SIG-M5 (cell line): ENCODE measurements around the gene TMIGD3.
A peak's percentile ranks its signal among the peaks of the same experiment; 100 is the strongest.

Source experiments
- DNase-seq: peaks from one replicate; lab custom pipeline; 2025; lab: John Stamatoyannopoulos, UW

The TMIGD3 gene

GRCh38 chr1:111507411-111508201 lies 4.2 kb upstream of the TMIGD3 start:
- DNase-seq = peak; percentile 92

- DNase-seq = no peak
These were observed 3.1 kb upstream of the TMIGD3 start for GRCh38 chr1:111506561-111506960.

DNA sequence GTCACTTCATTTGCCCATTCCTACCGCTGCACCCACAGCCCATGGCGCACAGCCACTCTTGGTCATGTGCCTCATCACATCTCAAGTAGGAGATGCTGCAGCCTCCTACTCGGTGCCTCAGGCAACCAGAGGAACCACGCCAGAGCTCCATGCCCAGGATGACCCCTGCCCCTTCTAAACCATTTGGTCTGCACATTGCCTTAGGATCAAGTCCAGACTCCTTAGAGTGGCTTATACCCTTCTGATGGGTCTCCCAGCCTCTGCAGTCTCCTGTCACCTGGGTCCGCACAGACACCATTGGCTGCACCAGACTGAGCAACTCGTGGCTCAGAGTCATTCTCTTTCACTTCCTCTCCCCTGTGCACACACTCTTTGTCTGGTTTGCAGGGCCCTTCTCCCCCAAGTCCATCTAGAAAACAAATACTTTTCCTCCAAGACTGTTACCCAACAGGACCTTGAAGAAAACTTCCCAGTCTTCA lies 2.2 kb upstream of the TMIGD3 start:
- DNase-seq = peak; percentile 21

DNA sequence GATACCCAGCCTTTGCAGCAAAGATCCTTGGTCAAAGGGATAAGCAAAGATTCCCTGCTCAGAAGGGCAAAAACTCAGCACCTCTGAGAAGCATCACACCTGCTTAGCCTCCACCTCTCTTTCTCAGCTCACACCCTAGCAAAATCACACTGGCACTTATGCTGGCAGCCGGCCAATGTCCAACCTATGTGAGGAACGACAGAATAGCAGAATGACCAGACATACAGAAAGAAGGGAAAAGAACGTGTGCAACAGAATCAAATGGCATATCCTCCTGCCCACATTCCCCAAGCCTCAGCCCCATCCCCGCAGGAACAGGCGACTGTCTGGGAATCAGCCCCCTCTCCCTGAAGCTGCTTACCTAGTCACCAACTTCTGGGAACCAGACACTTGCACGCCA lies 664 bp upstream of the TMIGD3 start:
- no peak for DNase-seq

GRCh38 chr1:111501645-111502044 lies 1.8 kb downstream of the TMIGD3 start:
- no peak for DNase-seq

- no peak for DNase-seq
These were observed 4.2 kb downstream of the TMIGD3 start for GRCh38 chr1:111499026-111499785.

GRCh38 chr1:111497592-111497991 lies 5.8 kb downstream of the TMIGD3 start:
- no peak for DNase-seq

DNA sequence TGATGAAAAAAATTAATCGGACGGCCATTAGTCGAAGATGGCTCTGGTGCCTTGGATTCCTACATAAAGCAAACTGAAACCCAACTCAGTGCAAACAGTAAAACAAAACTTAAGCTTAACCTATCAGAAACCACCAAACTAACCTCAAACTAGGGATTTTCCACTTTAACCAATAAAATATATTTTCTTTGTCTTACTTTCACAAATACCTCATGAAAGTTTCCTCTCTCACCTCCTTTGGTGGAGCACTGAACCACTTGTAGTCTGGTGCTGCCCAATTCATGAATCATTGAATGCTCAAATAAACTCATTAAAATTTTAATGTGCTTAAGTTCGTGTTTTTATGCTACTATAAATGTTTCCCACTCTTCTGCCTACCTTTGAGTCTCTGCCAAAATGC lies 7.0 kb downstream of the TMIGD3 start:
- DNase-seq = no peak

GRCh38 chr1:111491070-111491469 lies 12.4 kb downstream of the TMIGD3 start:
- no peak for DNase-seq

GRCh38 chr1:111490220-111490619 lies 13.2 kb downstream of the TMIGD3 start:
- no peak for DNase-seq

GRCh38 chr1:111489604-111490003 lies 13.8 kb downstream of the TMIGD3 start:
- DNase-seq = no peak

- DNase-seq = no peak
These were observed 14.8 kb downstream of the TMIGD3 start for GRCh38 chr1:111488669-111489068.

DNA sequence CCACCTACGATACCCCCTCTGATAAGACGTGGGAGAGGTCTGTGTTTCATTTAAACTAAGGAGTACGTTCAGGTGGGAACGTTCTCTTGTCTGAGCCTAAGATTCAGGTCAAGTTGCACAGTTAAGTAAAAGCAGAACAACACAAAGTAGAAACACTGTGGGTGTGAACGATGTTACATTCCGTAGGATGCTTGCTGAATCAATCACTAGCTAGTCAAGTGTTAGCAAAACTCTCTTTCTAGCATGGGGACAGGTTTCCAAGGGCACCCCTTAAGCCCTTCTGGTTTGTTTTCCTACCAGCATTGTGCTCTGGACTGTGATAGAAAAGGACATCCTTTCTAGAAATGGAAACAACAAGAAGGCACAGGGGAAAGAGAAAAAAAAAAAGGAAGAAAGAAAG lies 16.3 kb downstream of the TMIGD3 start:
- no peak for DNase-seq

DNA sequence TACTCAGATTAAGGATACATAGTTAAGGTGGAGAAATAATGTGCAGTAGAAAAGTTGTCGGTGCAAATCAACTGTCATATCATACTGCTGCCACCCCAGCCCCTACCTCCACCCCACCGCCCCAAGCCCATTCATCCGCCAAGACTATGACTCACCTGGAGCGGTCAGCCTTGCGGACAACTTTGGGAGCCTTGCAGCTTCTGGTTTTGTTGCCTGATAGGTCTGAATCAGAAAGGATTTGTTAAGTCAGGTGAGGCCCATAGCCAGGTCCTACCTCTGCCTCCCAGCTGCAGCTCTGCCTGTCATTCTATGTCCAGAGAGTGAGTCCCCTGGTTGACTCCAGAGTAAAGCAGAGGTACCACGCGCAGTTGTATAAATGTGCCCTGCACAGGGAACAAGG lies 17.0 kb downstream of the TMIGD3 start:
- DNase-seq = no peak

DNA sequence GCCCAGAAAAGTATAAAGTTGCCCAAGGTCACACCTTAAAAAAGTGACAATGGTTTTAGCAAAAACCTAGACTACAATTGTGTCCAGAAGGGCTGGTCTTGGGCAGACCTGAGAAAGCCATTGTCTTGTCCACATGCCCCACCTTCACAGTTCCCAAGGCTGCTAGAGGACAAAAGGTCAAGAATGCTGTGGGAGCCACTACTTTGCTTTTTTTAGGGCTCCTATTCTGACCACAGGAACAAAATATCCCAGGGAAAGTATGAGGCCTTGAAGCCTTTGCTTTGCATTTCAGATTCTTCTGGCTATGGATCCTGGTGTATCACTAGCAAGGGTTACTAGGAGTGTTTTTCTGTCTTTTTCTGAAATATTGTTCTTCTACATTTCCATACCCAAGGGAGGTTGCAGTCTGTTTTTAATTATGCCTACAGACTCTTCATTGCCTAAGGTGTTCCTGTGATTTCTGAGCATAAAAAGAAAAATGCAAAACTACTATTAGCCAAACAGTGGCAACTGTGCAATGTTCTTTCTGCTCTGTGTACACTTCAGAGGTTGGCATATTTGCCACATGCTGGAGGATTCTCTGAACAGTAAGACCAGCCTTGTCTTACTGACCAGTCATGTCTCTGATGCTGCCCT lies 18.9 kb downstream of the TMIGD3 start:
- no peak for DNase-seq

- DNase-seq = no peak
These were observed 19.6 kb downstream of the TMIGD3 start for GRCh38 chr1:111483876-111484275.

DNA sequence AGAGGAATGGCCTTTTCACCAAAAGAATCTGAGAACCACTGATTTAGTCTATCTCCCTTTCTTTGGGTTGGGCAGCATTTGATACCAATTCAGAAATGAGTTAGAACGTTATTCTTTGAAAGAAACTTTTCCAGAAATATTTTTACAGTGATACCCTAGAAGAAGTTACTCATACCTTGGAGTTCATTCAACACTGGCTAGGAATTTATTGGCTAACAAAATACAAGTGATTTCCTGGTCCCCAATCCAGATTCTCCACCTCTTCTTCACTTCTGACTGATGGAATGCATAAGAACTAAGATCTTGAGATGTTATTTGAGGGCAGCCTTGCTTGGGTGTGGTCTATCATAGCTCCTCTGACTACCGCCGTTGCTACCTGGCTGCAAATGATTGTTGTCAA lies 20.3 kb downstream of the TMIGD3 start:
- no peak for DNase-seq

DNA sequence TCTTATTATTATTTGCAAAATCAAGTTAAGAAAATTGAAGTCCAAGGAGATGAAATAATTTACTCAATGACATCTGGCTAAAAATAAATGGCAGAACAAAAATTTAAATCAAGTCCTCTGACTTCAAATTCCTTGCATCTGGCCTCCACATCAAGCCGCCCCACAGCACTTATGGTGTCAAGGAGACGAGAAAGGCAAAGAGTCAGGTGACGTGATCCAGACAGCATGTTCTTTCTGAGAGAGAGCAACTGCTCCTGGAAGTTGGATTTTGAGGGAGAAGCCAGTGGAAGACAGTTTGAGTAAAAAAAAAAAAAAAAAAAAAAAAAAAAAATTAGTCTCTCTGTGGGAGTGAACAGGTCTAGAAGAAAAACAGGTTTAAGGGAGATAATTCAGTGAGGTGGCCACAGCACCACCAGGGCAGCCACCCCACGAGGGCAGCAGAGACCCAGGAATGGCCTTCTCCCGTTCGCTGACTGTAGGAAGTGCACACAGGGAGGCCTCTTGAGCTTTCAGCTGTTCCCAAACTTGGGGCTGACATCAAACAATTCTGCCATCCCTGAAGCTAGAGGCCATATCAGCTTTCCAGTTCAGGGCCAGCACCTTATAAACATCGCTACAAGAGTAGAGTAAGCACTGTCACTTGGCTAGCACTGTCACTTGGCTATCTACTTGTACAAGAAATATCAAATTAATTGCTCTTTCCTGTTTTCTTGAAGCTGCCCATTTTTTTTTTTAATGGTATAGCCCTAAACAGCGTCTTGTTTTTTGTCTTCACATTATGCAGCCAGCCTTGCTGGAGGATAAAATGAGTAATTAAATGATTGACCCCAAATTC lies 21.8 kb downstream of the TMIGD3 start:
- DNase-seq = no peak

DNA sequence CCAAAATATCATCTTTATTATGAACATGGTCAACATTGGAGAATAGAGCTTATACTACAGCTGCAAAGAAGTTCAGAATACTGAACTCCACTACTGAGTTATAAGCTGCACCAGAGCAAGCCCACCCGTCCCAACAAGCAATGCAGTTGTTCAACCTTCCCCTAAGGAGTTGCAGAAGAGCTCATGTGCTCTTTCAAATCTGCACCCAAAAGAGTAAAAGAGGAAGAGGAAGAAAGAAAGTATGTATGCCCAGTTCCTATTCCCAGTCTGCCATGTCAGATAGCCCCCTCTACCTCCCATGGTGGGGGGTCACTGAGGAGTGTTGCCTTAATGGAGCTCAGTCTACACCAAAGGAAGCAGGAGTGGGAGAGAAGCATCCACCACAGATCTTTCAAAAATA lies 22.8 kb downstream of the TMIGD3 start:
- DNase-seq = no peak

DNA sequence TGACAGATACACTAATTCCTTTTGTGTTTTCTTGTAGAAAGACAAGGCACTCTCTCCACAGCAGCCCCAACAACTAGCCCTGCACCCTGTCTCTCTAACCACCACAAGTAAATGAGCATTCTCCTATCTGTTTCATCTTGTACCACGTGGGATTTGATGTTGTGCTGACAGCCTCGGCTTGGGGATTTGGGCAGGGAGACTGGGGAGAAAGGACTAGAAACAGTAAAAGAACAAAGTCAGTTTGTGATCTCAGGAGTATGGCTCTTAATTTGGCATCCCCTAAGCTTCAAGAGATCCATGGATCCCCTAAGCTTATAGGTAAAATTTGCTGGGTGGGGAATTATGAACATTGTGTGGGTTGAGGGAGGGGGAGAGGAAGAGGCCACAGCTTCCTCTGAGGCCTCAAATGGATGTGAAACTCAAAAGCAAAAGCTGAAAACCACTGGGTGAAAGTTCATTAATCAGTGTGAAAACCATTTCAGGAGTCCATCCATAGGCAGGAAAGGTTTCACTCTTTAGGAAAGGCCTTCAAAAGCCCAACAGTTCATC lies 26.6 kb downstream of the TMIGD3 start:
- no peak for DNase-seq

DNA sequence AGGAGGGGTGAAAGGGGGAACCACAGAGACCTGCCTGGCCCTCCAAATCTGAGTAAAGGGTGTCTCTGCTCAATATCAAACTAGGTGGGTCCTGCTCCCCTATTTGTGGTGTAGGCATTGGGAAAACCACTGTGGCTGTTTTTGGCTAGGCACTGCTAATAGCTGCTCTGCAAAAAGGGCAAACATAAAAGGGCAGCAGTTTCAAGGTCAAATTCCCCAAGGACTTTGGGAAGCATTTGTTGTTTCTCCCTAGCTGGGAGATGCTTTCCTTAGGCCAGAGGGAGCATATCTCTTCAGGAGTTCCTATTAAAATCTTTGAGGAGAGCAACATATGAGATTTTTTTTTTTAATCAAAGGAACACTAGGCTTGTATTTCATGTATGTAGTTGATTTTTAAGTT lies 27.2 kb downstream of the TMIGD3 start:
- DNase-seq = no peak

DNA sequence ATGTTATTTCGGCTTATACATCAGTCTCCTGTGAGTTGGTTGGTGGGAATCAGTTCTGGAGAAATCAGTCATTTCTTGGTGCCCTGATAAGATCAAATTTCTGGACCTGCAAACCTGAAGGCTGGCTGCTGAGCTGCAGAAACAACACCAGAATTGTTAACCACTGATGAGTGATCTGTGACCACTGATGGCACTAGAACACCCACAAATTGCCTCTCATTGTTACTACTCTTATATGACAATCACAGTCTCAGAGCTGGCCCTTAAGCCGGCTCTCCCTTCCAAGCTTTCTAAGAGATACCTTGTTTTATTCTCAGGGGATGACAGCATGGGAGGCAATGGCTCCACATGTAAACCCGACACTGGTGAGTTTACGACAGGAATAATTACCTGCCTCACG lies 27.7 kb downstream of the TMIGD3 start:
- DNase-seq = no peak
